Measurements from ENCODE around the gene LRRC30.

DNA sequence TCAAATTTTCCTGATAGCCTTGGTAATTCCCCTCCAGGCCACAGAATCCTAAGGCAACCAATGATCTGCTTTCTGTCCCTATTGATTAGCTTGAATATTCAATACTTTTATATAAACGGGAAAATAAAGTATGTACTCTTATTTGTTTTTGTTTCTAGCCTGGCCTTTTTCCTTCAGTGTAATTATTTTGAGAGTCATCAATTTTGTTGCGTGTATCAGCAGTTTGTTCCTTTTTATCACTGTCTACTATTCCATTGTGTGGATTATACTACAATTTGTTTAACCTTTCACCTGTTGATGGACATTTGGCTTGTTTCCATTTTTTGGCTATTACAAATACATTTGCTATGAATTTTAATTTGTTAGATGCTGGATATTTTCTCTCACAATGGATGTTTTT lies 39.2 kb upstream of the LRRC30 start:
- TF ChIP-seq, protein P1, sequence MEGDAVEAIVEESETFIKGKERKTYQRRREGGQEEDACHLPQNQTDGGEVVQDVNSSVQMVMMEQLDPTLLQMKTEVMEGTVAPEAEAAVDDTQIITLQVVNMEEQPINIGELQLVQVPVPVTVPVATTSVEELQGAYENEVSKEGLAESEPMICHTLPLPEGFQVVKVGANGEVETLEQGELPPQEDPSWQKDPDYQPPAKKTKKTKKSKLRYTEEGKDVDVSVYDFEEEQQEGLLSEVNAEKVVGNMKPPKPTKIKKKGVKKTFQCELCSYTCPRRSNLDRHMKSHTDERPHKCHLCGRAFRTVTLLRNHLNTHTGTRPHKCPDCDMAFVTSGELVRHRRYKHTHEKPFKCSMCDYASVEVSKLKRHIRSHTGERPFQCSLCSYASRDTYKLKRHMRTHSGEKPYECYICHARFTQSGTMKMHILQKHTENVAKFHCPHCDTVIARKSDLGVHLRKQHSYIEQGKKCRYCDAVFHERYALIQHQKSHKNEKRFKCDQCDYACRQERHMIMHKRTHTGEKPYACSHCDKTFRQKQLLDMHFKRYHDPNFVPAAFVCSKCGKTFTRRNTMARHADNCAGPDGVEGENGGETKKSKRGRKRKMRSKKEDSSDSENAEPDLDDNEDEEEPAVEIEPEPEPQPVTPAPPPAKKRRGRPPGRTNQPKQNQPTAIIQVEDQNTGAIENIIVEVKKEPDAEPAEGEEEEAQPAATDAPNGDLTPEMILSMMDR (IDR thresholded peaks at IDR 0.05; ENCODE audit: low read depth, low read length) = no peak
- TF ChIP-seq EZH2phosphoT487 (IDR thresholded peaks at IDR 0.05; ENCODE audit: low read depth) = no peak

Data from OCI-LY3 (cell line).